Neural cell (in vitro differentiated cells): ENCODE measurements around the gene IPO4. TPM values are rescaled to one million over a fixed set of nuclear protein-coding genes. Genes with fewer than 3 reads are reported as not detected.

Experiments used
- H2AFZ ChIP-seq: fragments of 200-600, 300-800 bp; sonication (generic), shearing (Covaris generic); 2 replicates; pipeline ENCODE4 v1.6.0; 2014; ENCODE audit warnings: low read depth, mild to moderate bottlenecking, antibody characterized with exemption, low read length, moderate library complexity
- H3F3A ChIP-seq: fragments of 200-600 bp; shearing (Covaris generic); 2 replicates; pipeline ENCODE4 v1.6.1; 2016; ENCODE audit warnings: mild to moderate bottlenecking, moderate library complexity, mixed read lengths, antibody characterized with exemption, low read length; ENCODE audit not compliant: insufficient read depth, poor library complexity, severe bottlenecking
- H3K27ac ChIP-seq: fragments of 200-600, 300-800 bp; sonication (generic), shearing (Covaris generic); 2 replicates; pipeline ENCODE4 v1.5.1; 2014; ENCODE audit warnings: mild to moderate bottlenecking, low read length, moderate library complexity
- H3K27me3 ChIP-seq: fragments of 300-800, 200-600 bp; sonication (generic), shearing (Covaris generic); 2 replicates; pipeline ENCODE4 v1.6.0; 2014; ENCODE audit warnings: mild to moderate bottlenecking, low read depth, low read length, moderate library complexity; ENCODE audit not compliant: insufficient read depth
- H3K36me3 ChIP-seq: fragments of 300-800, 200-600 bp; sonication (generic), shearing (Covaris generic); 2 replicates; pipeline ENCODE4 v1.5.1; 2014; ENCODE audit warnings: mild to moderate bottlenecking, antibody characterized with exemption, low read length, moderate library complexity; ENCODE audit not compliant: insufficient read depth
- H3K4me2 ChIP-seq: fragments of 300-800, 200-600 bp; sonication (generic), shearing (Covaris generic); 2 replicates; pipeline ENCODE4 v1.6.0; 2014; ENCODE audit warnings: mild to moderate bottlenecking, low read length
- H3K4me3 ChIP-seq: fragments of 300-800, 200-600 bp; sonication (generic), shearing (Covaris generic); 2 replicates; pipeline ENCODE4 v1.5.1; 2014; ENCODE audit warnings: mild to moderate bottlenecking, low read length, moderate library complexity
- H3K79me2 ChIP-seq: fragments of 200-600 bp; shearing (Covaris generic); replicated peaks from 2 replicates; pipeline ENCODE4 v1.6.0; 2014; ENCODE audit warnings: mild to moderate bottlenecking, low read length, moderate library complexity; ENCODE audit not compliant: insufficient read depth
- H3K9ac ChIP-seq: fragments of 300-800, 200-600 bp; sonication (generic), shearing (Covaris generic); 2 replicates; pipeline ENCODE4 v1.6.1; 2016; ENCODE audit warnings: mild to moderate bottlenecking, low read length, mixed read lengths
- H3K9me2 ChIP-seq: fragments of 200-600 bp; shearing (Covaris generic); 2 replicates; pipeline ENCODE4 v1.6.1; 2016; ENCODE audit warnings: mild to moderate bottlenecking, low read length, mixed read lengths; ENCODE audit not compliant: insufficient read depth
- H3K9me3 ChIP-seq: fragments of 200-600, 300-800 bp; sonication (generic), shearing (Covaris generic); 2 replicates; pipeline ENCODE4 v1.6.1; 2016; ENCODE audit warnings: mild to moderate bottlenecking, mixed run types, low read length, moderate library complexity, mixed read lengths
- H4K20me1 ChIP-seq: fragments of 200-600 bp; shearing (Covaris generic); 2 replicates; pipeline ENCODE4 v1.6.1; 2016; ENCODE audit warnings: mild to moderate bottlenecking, mixed run types; ENCODE audit not compliant: insufficient read depth
- CTCF ChIP-seq: fragments of 450-650 bp; IDR thresholded peaks from 2 replicates; pipeline ENCODE4 v1.5.1; 2014; ENCODE audit warnings: antibody characterized with exemption, mild to moderate bottlenecking, moderate library complexity; ENCODE audit not compliant: poor library complexity, severe bottlenecking
- EP300 ChIP-seq: fragments of 450-650 bp; conservative IDR thresholded peaks from 2 replicates; pipeline ENCODE4 v1.6.1; 2014; ENCODE audit warnings: antibody characterized with exemption, mild to moderate bottlenecking, moderate library complexity; ENCODE audit not compliant: poor library complexity, severe bottlenecking
- EZH2 ChIP-seq: fragments of 200-600, 300-800 bp; shearing (Covaris generic), sonication (generic); IDR thresholded peaks from 2 replicates; pipeline ENCODE4 v1.6.1; 2014; ENCODE audit warnings: antibody characterized with exemption, low read length, borderline replicate concordance, mild to moderate bottlenecking; ENCODE audit not compliant: insufficient read depth, poor library complexity, severe bottlenecking
- MXI1 ChIP-seq: fragments of 450-650 bp; conservative IDR thresholded peaks from 2 replicates; pipeline ENCODE4 v1.6.1; 2014; ENCODE audit warnings: antibody characterized with exemption, mild to moderate bottlenecking; ENCODE audit not compliant: poor library complexity, severe bottlenecking
- POLR2AphosphoS5 ChIP-seq: IDR thresholded peaks from 2 replicates; pipeline ENCODE4 v1.6.1; 2012
- RAD21 ChIP-seq: fragments of 450-650 bp; conservative IDR thresholded peaks from 2 replicates; pipeline ENCODE4 v1.6.1; 2014; ENCODE audit warnings: antibody characterized with exemption, mild to moderate bottlenecking, moderate library complexity
- REST ChIP-seq: IDR thresholded peaks from 2 replicates; pipeline ENCODE4 v1.6.1; 2012; ENCODE audit warnings: borderline replicate concordance
- SMC3 ChIP-seq: fragments of 450-650 bp; conservative IDR thresholded peaks from 2 replicates; pipeline ENCODE4 v1.6.1; 2014; ENCODE audit warnings: antibody characterized with exemption, mild to moderate bottlenecking, moderate library complexity; ENCODE audit not compliant: poor library complexity
- TAF1 ChIP-seq: IDR thresholded peaks from 2 replicates; pipeline ENCODE4 v1.6.1; 2012; ENCODE audit warnings: low read depth
- polyA plus RNA-seq: library from polyadenylated mRNA; depleted of rRNA; stranded (reverse); fragments of >200 nt; gene quantifications from 2 replicates; pipeline ENCODE4 v1.2.3, GENCODE V29; 2014

Gene IPO4
- polyA plus RNA-seq, 1 donor from 2014 or later: 9.2 TPM

GRCh38 chr14:24192933-24193332 lies 4.3 kb upstream of the IPO4 start:
- no peak for TF ChIP-seq CTCF
- TF ChIP-seq POLR2AphosphoS5: no peak
- H3K9ac ChIP-seq: no peak overlapping the region
- no peaks in the 10 kb centered on the region for H3K27me3 ChIP-seq
- no peaks in the 10 kb centered on the region for H3K9me3 ChIP-seq
- peaks cover 3% of the 10 kb centered on the region for H4K20me1 ChIP-seq
- H3K79me2 ChIP-seq: peaks cover 3% of the 10 kb centered on the region
- no peaks in the 10 kb centered on the region for H3K36me3 ChIP-seq
- H3K27ac ChIP-seq: no peak overlapping the region
- H3K4me3 ChIP-seq: no peak overlapping the region
- no peaks in the 10 kb centered on the region for H3K9me2 ChIP-seq
- no peak overlapping the region for H2AFZ ChIP-seq
- no peaks in the 10 kb centered on the region for H3F3A ChIP-seq
- H3K4me2 ChIP-seq: no peak overlapping the region

- Histone ChIP-seq H3K36me3 (no peaks in the 10 kb centered on the region), H3K27me3 (no peaks in the 10 kb centered on the region), H2AFZ (no peak overlapping the region), H3K27ac (no peak overlapping the region), H3K4me2 (no peak overlapping the region), H3K9me2 (no peaks in the 10 kb centered on the region), H3K4me3 (no peak overlapping the region), H3K79me2 (peaks cover 3% of the 10 kb centered on the region), H3F3A (no peaks in the 10 kb centered on the region), H3K9me3 (no peaks in the 10 kb centered on the region), H4K20me1 (peaks cover 4% of the 10 kb centered on the region), H3K9ac (no peak overlapping the region)
- no peak for TF ChIP-seq EZH2
- TF ChIP-seq MXI1: no peak
- no peak for TF ChIP-seq EP300
- TF ChIP-seq RAD21: no peak
- TF ChIP-seq CTCF: no peak
- no peak for TF ChIP-seq POLR2AphosphoS5
- TF ChIP-seq REST: no peak
- TF ChIP-seq TAF1: no peak
- no peak for TF ChIP-seq SMC3
Measured at GRCh38 chr14:24190416-24190815, 1.8 kb upstream of the IPO4 start.
